GM12878 (cell line): ENCODE results near the gene FTL. TPM values are rescaled to one million over a fixed set of nuclear protein-coding genes. Genes with fewer than 3 reads are reported as not detected.
A peak's percentile ranks its signal among the peaks of the same experiment; 100 is the strongest.

Experiments used
- ATAC-seq: fragments of 200-7000 bp; cut with Tn5 transposase; 3 replicates; pipeline ENCODE4 v1.9.1; 2020; ENCODE audit warnings: mild to moderate bottlenecking, moderate library complexity
- BruUV-seq: library from RNA; stranded (reverse); fragments of 400-500 nt; replicated peaks from 2 replicates; lab custom pipeline; 2021; lab: Mats Ljungman, UMichigan
- CTCF ChIA-PET: fragments of 300-600 bp; sonication (Branson Sonifier 250); formaldehyde crosslinking; extraction: SDS; loops from one replicate; lab custom pipeline; 2021; ENCODE audit warnings: inconsistent platforms; lab: Yijun Ruan, JAX
- POLR2A ChIA-PET: fragments of 350-600 bp; formaldehyde crosslinking; extraction: SDS; loops from one replicate; lab custom pipeline; 2021; ENCODE audit warnings: inconsistent platforms; lab: Charles Lee
- RAD21 ChIA-PET: fragments of 300-600 bp; sonication (Branson Sonifier 250); formaldehyde crosslinking; loops from one replicate; lab custom pipeline; 2023; ENCODE audit warnings: antibody characterized with exemption; ENCODE audit not compliant: unreplicated experiment; lab: Charles Lee
- SMC1A ChIA-PET: fragments of 300-600 bp; sonication (Branson Sonifier 250); formaldehyde crosslinking; loops from one replicate; lab custom pipeline; 2023; ENCODE audit not compliant: unreplicated experiment, uncharacterized antibody; lab: Charles Lee
- DNase-seq: peaks from one replicate; pipeline ENCODE4 v3.0.0-alpha.2; 2011; ENCODE audit warnings: low read depth, low spot score
- FAIRE-seq: peaks from 3 replicates; lab custom pipeline; 2011; peaks lifted over from hg19 to GRCh38; lab: Jason Lieb, UNC
- H2AFZ ChIP-seq: 2 replicates; pipeline ENCODE4 v1.6.0; 2011; ENCODE audit warnings: low read depth, low read length, control low read depth; ENCODE audit not compliant: control insufficient read depth
- H3K27ac ChIP-seq: 2 replicates; pipeline ENCODE4 v1.5.1; 2011; ENCODE audit warnings: control low read depth; ENCODE audit not compliant: control insufficient read depth, insufficient read depth
- H3K27me3 ChIP-seq, 2 experiments: replicated peaks in 1 of 2; 2 replicates each; pipeline versions ENCODE4 v1.6.0 to v1.6.1; 2011; ENCODE audit warnings: low read length in 1 of 2; ENCODE audit not compliant: control insufficient read depth in 2 of 2, insufficient read depth in 2 of 2
- H3K36me3 ChIP-seq, 2 experiments: 2 replicates each; pipeline ENCODE4 v1.5.1; 2011; ENCODE audit warnings: low read length in 1 of 2; ENCODE audit not compliant: control insufficient read depth in 2 of 2, insufficient read depth in 2 of 2
- H3K4me1 ChIP-seq: 2 replicates; pipeline ENCODE4 v1.6.1; 2011; ENCODE audit warnings: mild to moderate bottlenecking, low read length, moderate library complexity, mixed read lengths; ENCODE audit not compliant: control insufficient read depth, insufficient read depth
- H3K4me2 ChIP-seq: 2 replicates; pipeline ENCODE4 v1.6.0; 2011; ENCODE audit warnings: control low read depth; ENCODE audit not compliant: control insufficient read depth, insufficient read depth
- H3K4me3 ChIP-seq: fragments of 200-600 bp; sonication (generic); 2 replicates; pipeline ENCODE4 v1.5.1; 2016
- H3K79me2 ChIP-seq: 2 replicates; pipeline ENCODE4 v1.6.0; 2011; ENCODE audit warnings: low read length; ENCODE audit not compliant: control insufficient read depth, insufficient read depth
- H3K9ac ChIP-seq: 2 replicates; pipeline ENCODE4 v1.8.0; 2011; ENCODE audit warnings: low read length, control low read depth, mixed read lengths; ENCODE audit not compliant: control insufficient read depth, insufficient read depth
- H3K9me3 ChIP-seq: replicated peaks from 3 replicates; pipeline ENCODE4 v1.5.1; 2011; ENCODE audit warnings: mild to moderate bottlenecking, low read length; ENCODE audit not compliant: control insufficient read depth, insufficient read depth
- H4K20me1 ChIP-seq: 2 replicates; pipeline ENCODE4 v1.6.0; 2011; ENCODE audit not compliant: control insufficient read depth, insufficient read depth
- CBX3 ChIP-seq: fragments of 200-600 bp; sonication (generic); IDR thresholded peaks from 2 replicates; pipeline ENCODE4 v1.6.1; 2016; ENCODE audit warnings: low read depth, borderline replicate concordance
- ETV6 ChIP-seq, 2 experiments: fragments of 450-650 bp in 1 of 2; IDR thresholded peaks in 1 of 2; conservative IDR thresholded peaks in 1 of 2; 2 replicates each; pipeline ENCODE4 v1.6.1; 2014; ENCODE audit warnings: antibody characterized with exemption in 1 of 2, borderline replicate concordance in 1 of 2, low read depth in 1 of 2, mild to moderate bottlenecking in 1 of 2, moderate library complexity in 1 of 2
- NBN ChIP-seq: fragments of 450-650 bp; IDR thresholded peaks from 2 replicates; pipeline ENCODE4 v1.6.1; 2016
- NFIC ChIP-seq: IDR thresholded peaks from 2 replicates; pipeline ENCODE4 v1.6.1; 2012; ENCODE audit warnings: low read depth, mild to moderate bottlenecking, inconsistent platforms, low read length, moderate library complexity
- RBBP5 ChIP-seq: fragments of 200-600 bp; sonication (generic); conservative IDR thresholded peaks from 2 replicates; pipeline ENCODE4 v1.6.1; 2016
- REST ChIP-seq: IDR thresholded peaks from 2 replicates; pipeline ENCODE4 v1.6.1; 2012; ENCODE audit warnings: mild to moderate bottlenecking, low read depth, low read length
- WGBS: methylation state at CpG from one replicate; pipeline ENCODE4 v1.1.6; 2016; ENCODE audit warnings: low lambda C conversion rate; ENCODE audit not compliant: insufficient replicate concordance, insufficient coverage; ENCODE audit errors: missing lambda C conversion rate; 5-methylcytosine and 5-hydroxymethylcytosine counted together
- in situ Hi-C: fragments of 300-500 bp; cut with MboI; formaldehyde crosslinking; loops from 9 replicates; pipeline ENCODE4 v1.14.3; 2018; ENCODE audit warnings: mixed read lengths
- intact Hi-C: fragments of 100-400 bp; cut with micrococcal nuclease; formaldehyde crosslinking; loops from one replicate; pipeline ENCODE4 v1.14.2; 2022; ENCODE audit not compliant: unreplicated experiment
- polyA plus RNA-seq, 11 experiments: library from polyadenylated mRNA; depleted of rRNA in 4 of 11; unstranded in 6 of 11; stranded (reverse) in 5 of 11; fragments of >200 nt; fragmentation: Nextera tagmentation in 4 of 11; fragmentation: Illumina TruSeq in 1 of 11; extraction: Ambion mirVana in 4 of 11; extraction: Trizol in 1 of 11; gene quantifications; 1 replicate in 1 of 11; 2 replicates in 10 of 11; pipeline versions ENCODE4 v1.2.1 to v1.2.3, GENCODE V29; 2011 to 2016; ENCODE audit warnings: inconsistent platforms in 2 of 11, missing spikeins in 2 of 11, low read depth in 1 of 11
- total RNA-seq, 4 experiments: library from RNA; depleted of rRNA in 3 of 4; stranded (reverse); fragments of >200 nt in 3 of 4; fragmentation: Illumina TruSeq in 1 of 4; extraction: Trizol in 1 of 4; gene quantifications; 2 replicates each; pipeline versions ENCODE4 v1.2.1 to v1.2.3, GENCODE V29; 2013 to 2021
- TF ChIP-seq, protein P1 (sequence below): IDR thresholded peaks from 2 replicates; pipeline ENCODE4 v1.6.1; 2011; ENCODE audit warnings: borderline replicate concordance, low read depth, mild to moderate bottlenecking, moderate library complexity, low read length; ENCODE audit not compliant: insufficient read depth, poor library complexity, severe bottlenecking
- TF ChIP-seq, protein P2 (sequence below): fragments of 450-650 bp; IDR thresholded peaks from 2 replicates; pipeline ENCODE4 v1.6.1; 2016; ENCODE audit warnings: mild to moderate bottlenecking

FTL gene
- total and polyA plus RNA-seq, 10 of the 15 experiments (the other 5 are each of a cell fraction or from before 2014, with no cell fraction given): 364 to 8,913 (median 1,595) TPM

GRCh38 chr19:48953990-48954594, 11.0 kb upstream of the FTL start:
- no peaks in the 10 kb centered on the region; a peak in 1 of 4 replicates for H3K36me3 ChIP-seq
- ATAC-seq (no peak), FAIRE-seq (no peak), DNase-seq (no peak)
- ChIA-PET POLR2A (interaction anchor here (0.5 to 3.1 kb wide), 13 partner anchors 8 to 1159 kb away, joined by 3 to 15 read pairs (median 5); partner anchors contain the start of genes DHDH, GYS1, NUCB1 and RUVBL2), RAD21 (interaction anchor here (0.8 to 2.4 kb wide), 9 partner anchors 10 to 254 kb away, joined by 3 to 8 read pairs (median 3); partner anchors contain the start of gene NUCB1), CTCF (interaction anchor here (1.1 to 2.1 kb wide), 6 partner anchors 12 to 166 kb away, joined by 4 to 10 read pairs (median 4); no protein-coding TSS in a partner anchor), SMC1A (interaction anchor here (0.6 to 3.1 kb wide), 12 partner anchors 8 to 166 kb away, joined by 3 to 14 read pairs (median 4); partner anchors contain the start of gene NUCB1)
- peak overlapping the region; percentile 99 for H3K27ac ChIP-seq
- no TSS peak for BruUV-seq
- WGBS: 48% methylated on average over 11 of the region's 11 CpGs
- no peaks in the 10 kb centered on the region for H3K9me3 ChIP-seq
- intact Hi-C loops (no loop called here), in situ Hi-C loops (no loop called here)
- peak overlapping the region; percentile 75 for H2AFZ ChIP-seq
- H3K4me2 ChIP-seq: peak overlapping the region; percentile 60
- H3K27me3 ChIP-seq: no peaks in the 10 kb centered on the region
- H4K20me1 ChIP-seq: no peaks in the 10 kb centered on the region
- H3K79me2 ChIP-seq: peaks cover 23% of the 10 kb centered on the region
- H3K4me1 ChIP-seq: peaks cover 5% of the 10 kb centered on the region; the same call in 1 of the 2 replicates
- TF ChIP-seq RBBP5 (no peak), ETV6 (conservative IDR thresholded peaks at IDR 0.05 in 1 of 2, IDR thresholded peaks at IDR 0.05 in 1 of 2; ENCODE audit: borderline replicate concordance in 1 of 2, low read depth in 1 of 2) (no peak), NBN (peak; percentile 30; the same call in 1 of the 2 replicates), REST (no peak), CBX3 (no peak), NFIC (peak; percentile 5; the same call in 1 of the 2 replicates)
- TF ChIP-seq, protein P1, sequence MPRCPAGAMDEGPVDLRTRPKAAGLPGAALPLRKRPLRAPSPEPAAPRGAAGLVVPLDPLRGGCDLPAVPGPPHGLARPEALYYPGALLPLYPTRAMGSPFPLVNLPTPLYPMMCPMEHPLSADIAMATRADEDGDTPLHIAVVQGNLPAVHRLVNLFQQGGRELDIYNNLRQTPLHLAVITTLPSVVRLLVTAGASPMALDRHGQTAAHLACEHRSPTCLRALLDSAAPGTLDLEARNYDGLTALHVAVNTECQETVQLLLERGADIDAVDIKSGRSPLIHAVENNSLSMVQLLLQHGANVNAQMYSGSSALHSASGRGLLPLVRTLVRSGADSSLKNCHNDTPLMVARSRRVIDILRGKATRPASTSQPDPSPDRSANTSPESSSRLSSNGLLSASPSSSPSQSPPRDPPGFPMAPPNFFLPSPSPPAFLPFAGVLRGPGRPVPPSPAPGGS: no peak
- TF ChIP-seq, protein P2, sequence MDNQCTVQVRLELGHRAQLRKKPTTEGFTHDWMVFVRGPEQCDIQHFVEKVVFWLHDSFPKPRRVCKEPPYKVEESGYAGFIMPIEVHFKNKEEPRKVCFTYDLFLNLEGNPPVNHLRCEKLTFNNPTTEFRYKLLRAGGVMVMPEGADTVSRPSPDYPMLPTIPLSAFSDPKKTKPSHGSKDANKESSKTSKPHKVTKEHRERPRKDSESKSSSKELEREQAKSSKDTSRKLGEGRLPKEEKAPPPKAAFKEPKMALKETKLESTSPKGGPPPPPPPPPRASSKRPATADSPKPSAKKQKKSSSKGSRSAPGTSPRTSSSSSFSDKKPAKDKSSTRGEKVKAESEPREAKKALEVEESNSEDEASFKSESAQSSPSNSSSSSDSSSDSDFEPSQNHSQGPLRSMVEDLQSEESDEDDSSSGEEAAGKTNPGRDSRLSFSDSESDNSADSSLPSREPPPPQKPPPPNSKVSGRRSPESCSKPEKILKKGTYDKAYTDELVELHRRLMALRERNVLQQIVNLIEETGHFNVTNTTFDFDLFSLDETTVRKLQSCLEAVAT: peak; percentile 70
- H3K4me3 ChIP-seq: peak overlapping the region; percentile 53; the same call in 1 of the 2 replicates
- peak overlapping the region; percentile 100 for H3K9ac ChIP-seq
